LoVo (cell line): ENCODE results near the gene FOXE1.

Experiments used
- DNase-seq: peaks from one replicate; pipeline ENCODE4 v3.0.0-alpha.2; 2016; ENCODE audit warnings: low spot score

Gene FOXE1

GRCh38 chr9:97848480-97849237 lies 4.4 kb upstream of the FOXE1 start:
- DNase-seq, result no peak

GRCh38 chr9:97849980-97850379 lies 3.0 kb upstream of the FOXE1 start:
- DNase-seq, result no peak

GRCh38 chr9:97850746-97851445 lies 2.1 kb upstream of the FOXE1 start:
- no peak for DNase-seq

- no peak for DNase-seq
Observed at GRCh38 chr9:97851446-97851883, 1.6 kb upstream of the FOXE1 start.

GRCh38 chr9:97852001-97852398 lies 1.0 kb upstream of the FOXE1 start:
- DNase-seq, result no peak

GRCh38 chr9:97852399-97853055 lies 499 bp upstream of the FOXE1 start:
- DNase-seq, result no peak

GRCh38 chr9:97853844-97854695 lies 1.0 kb downstream of the FOXE1 start:
- DNase-seq, result no peak

GRCh38 chr9:97854696-97855485 lies 1.9 kb downstream of the FOXE1 start:
- no peak for DNase-seq

- DNase-seq, result no peak
Observed at GRCh38 chr9:97855486-97855875, 2.5 kb downstream of the FOXE1 start.

GRCh38 chr9:97855899-97856298 lies 2.9 kb downstream of the FOXE1 start:
- DNase-seq, result no peak

- DNase-seq, result no peak
Observed at GRCh38 chr9:97856857-97857605, 4.0 kb downstream of the FOXE1 start.

GRCh38 chr9:97857606-97858392 lies 4.8 kb downstream of the FOXE1 start:
- no peak for DNase-seq

GRCh38 chr9:97858393-97858713 lies 5.3 kb downstream of the FOXE1 start:
- DNase-seq, result no peak

- DNase-seq, result no peak
Observed at GRCh38 chr9:97858826-97859225, 5.8 kb downstream of the FOXE1 start.

- no peak for DNase-seq
Observed at GRCh38 chr9:97859346-97859745, 6.3 kb downstream of the FOXE1 start.

GRCh38 chr9:97860451-97861147 lies 7.6 kb downstream of the FOXE1 start:
- no peak for DNase-seq

- no peak for DNase-seq
Observed at GRCh38 chr9:97861148-97861475, 8.1 kb downstream of the FOXE1 start.

GRCh38 chr9:97863314-97863713 lies 10.3 kb downstream of the FOXE1 start:
- DNase-seq, result no peak

- DNase-seq, result no peak
Observed at GRCh38 chr9:97864396-97864795, 11.4 kb downstream of the FOXE1 start.
